Trophoblast cell (in vitro differentiated cells and primary cell): Measurements from ENCODE around the gene BANK1.

ENCODE experiments used
- DNase-seq, 2 donors: peaks; one replicate each; pipeline ENCODE4 v3.0.0-alpha.2; 2016
- H2AFZ ChIP-seq: 2 replicates; pipeline ENCODE4 v1.6.1; 2013; ENCODE audit warnings: low read length, moderate library complexity, mild to moderate bottlenecking; ENCODE audit not compliant: insufficient read depth, poor library complexity
- H2AK5ac ChIP-seq: 2 replicates; pipeline ENCODE4 v1.6.1; 2013; ENCODE audit warnings: mild to moderate bottlenecking, low read length
- H2BK120ac ChIP-seq: 2 replicates; pipeline ENCODE4 v1.6.1; 2013; ENCODE audit warnings: low read length, mild to moderate bottlenecking, moderate library complexity; ENCODE audit not compliant: insufficient read depth, poor library complexity
- H2BK12ac ChIP-seq: 2 replicates; pipeline ENCODE4 v1.6.1; 2013; ENCODE audit warnings: mild to moderate bottlenecking, low read length, moderate library complexity
- H2BK5ac ChIP-seq: 2 replicates; pipeline ENCODE4 v1.6.1; 2013; ENCODE audit warnings: low read length, low read depth, moderate library complexity, mild to moderate bottlenecking; ENCODE audit not compliant: poor library complexity
- H3K14ac ChIP-seq: 2 replicates; pipeline ENCODE4 v1.6.1; 2013; ENCODE audit warnings: mild to moderate bottlenecking, low read length
- H3K18ac ChIP-seq: 2 replicates; pipeline ENCODE4 v1.6.1; 2013; ENCODE audit warnings: mild to moderate bottlenecking, low read length
- H3K23ac ChIP-seq: 2 replicates; pipeline ENCODE4 v1.6.1; 2013; ENCODE audit warnings: low read length
- H3K27ac ChIP-seq: 2 replicates; pipeline ENCODE4 v1.5.1; 2013; ENCODE audit warnings: low read depth, mild to moderate bottlenecking, inconsistent platforms, low read length, moderate library complexity
- H3K27me3 ChIP-seq: 2 replicates; pipeline ENCODE4 v1.6.1; 2013; ENCODE audit warnings: inconsistent platforms, mild to moderate bottlenecking, low read length, moderate library complexity; ENCODE audit not compliant: insufficient read depth
- H3K36me3 ChIP-seq, 2 experiments: 1 replicate in 1 of 2; 2 replicates in 1 of 2; pipeline ENCODE4 v1.6.1; 2013; ENCODE audit warnings: low read length in 2 of 2, mild to moderate bottlenecking in 2 of 2, moderate library complexity in 1 of 2; ENCODE audit not compliant: insufficient read depth in 2 of 2, control insufficient read depth in 1 of 2
- H3K4ac ChIP-seq: 2 replicates; pipeline ENCODE4 v1.6.1; 2013; ENCODE audit warnings: low read depth, mild to moderate bottlenecking, low read length, moderate library complexity
- H3K4me1 ChIP-seq, 2 experiments: 1 replicate in 1 of 2; 2 replicates in 1 of 2; pipeline ENCODE4 v1.6.1; 2013; ENCODE audit warnings: low read length in 2 of 2, mild to moderate bottlenecking in 2 of 2, moderate library complexity in 1 of 2; ENCODE audit not compliant: insufficient read depth in 2 of 2, control insufficient read depth in 1 of 2
- H3K4me2 ChIP-seq: 2 replicates; pipeline ENCODE4 v1.6.1; 2013; ENCODE audit warnings: inconsistent platforms, mild to moderate bottlenecking, low read length, moderate library complexity
- H3K4me3 ChIP-seq: 2 replicates; pipeline ENCODE4 v1.5.1; 2013; ENCODE audit warnings: mild to moderate bottlenecking, low read depth, low read length, inconsistent platforms
- H3K79me1 ChIP-seq: one replicate; pipeline ENCODE4 v1.6.1; 2013; ENCODE audit warnings: low read length
- H3K79me2 ChIP-seq: 2 replicates; pipeline ENCODE4 v1.6.1; 2013; ENCODE audit warnings: low read length, mild to moderate bottlenecking; ENCODE audit not compliant: control insufficient read depth, insufficient read depth, poor library complexity
- H3K9ac ChIP-seq: 2 replicates; pipeline ENCODE4 v1.6.1; 2013; ENCODE audit warnings: mild to moderate bottlenecking, low read length
- H3K9me3 ChIP-seq: 2 replicates; pipeline ENCODE4 v1.6.1; 2013; ENCODE audit warnings: low read depth, mild to moderate bottlenecking, control low read depth, inconsistent platforms, low read length; ENCODE audit not compliant: insufficient read depth
- H4K12ac ChIP-seq: 2 replicates; pipeline ENCODE4 v1.6.1; 2013; ENCODE audit warnings: low read depth, mild to moderate bottlenecking, low read length, moderate library complexity
- H4K8ac ChIP-seq: 2 replicates; pipeline ENCODE4 v1.6.1; 2013; ENCODE audit warnings: low read depth, mild to moderate bottlenecking, low read length, moderate library complexity
- H4K91ac ChIP-seq: one replicate; pipeline ENCODE4 v1.6.1; 2013; ENCODE audit warnings: low read depth, mild to moderate bottlenecking, low read length, moderate library complexity
- WGBS: extraction: QIAGEN DNeasy Blood & Tissue Kit; methylation state at CpG from one replicate; pipeline ENCODE4 v1.1.7; 2013; ENCODE audit warnings: missing lambda C conversion rate; ENCODE audit not compliant: insufficient read length, insufficient coverage; ENCODE audit errors: extremely low coverage; 5-methylcytosine and 5-hydroxymethylcytosine counted together

The BANK1 gene

GRCh38 chr4:102031406-102031805, 240.9 kb downstream of the BANK1 start:
- H4K91ac ChIP-seq: no peak overlapping the region
- no CpG with 5 or more reads among the region's 2 CpGs for WGBS
- H3K79me1 ChIP-seq: no peaks in the 10 kb centered on the region
- no peaks in the 10 kb centered on the region for H3K27me3 ChIP-seq
- H4K12ac ChIP-seq: no peak overlapping the region
- H3K79me2 ChIP-seq: no peaks in the 10 kb centered on the region
- H3K9me3 ChIP-seq: no peaks in the 10 kb centered on the region
- H3K36me3 ChIP-seq: no peaks in the 10 kb centered on the region
- H3K9ac ChIP-seq: no peak overlapping the region
- no peak overlapping the region for H3K27ac ChIP-seq
- no peak overlapping the region for H3K18ac ChIP-seq
- no peak overlapping the region for H3K23ac ChIP-seq
- H2AK5ac ChIP-seq: no peak overlapping the region
- H3K4me3 ChIP-seq: no peak overlapping the region
- DNase-seq: no peak
- H2BK5ac ChIP-seq: no peak overlapping the region
- no peak overlapping the region for H2AFZ ChIP-seq
- H2BK120ac ChIP-seq: no peak overlapping the region
- no peak overlapping the region for H3K4me2 ChIP-seq
- no peak overlapping the region for H3K14ac ChIP-seq
- no peak overlapping the region for H2BK12ac ChIP-seq
- no peak overlapping the region for H3K4ac ChIP-seq
- no peaks in the 10 kb centered on the region for H3K4me1 ChIP-seq
- no peak overlapping the region for H4K8ac ChIP-seq

GRCh38 chr4:102036016-102036415, 245.5 kb downstream of the BANK1 start:
- H3K4ac ChIP-seq: no peak overlapping the region
- H3K4me3 ChIP-seq: no peak overlapping the region
- no peaks in the 10 kb centered on the region for H3K79me1 ChIP-seq
- no peak overlapping the region for H4K8ac ChIP-seq
- H2AK5ac ChIP-seq: no peak overlapping the region
- H3K9me3 ChIP-seq: no peaks in the 10 kb centered on the region
- no peak overlapping the region for H4K12ac ChIP-seq
- no peak overlapping the region for H3K18ac ChIP-seq
- no peaks in the 10 kb centered on the region for H3K79me2 ChIP-seq
- no peak overlapping the region for H2BK120ac ChIP-seq
- H3K4me1 ChIP-seq: no peaks in the 10 kb centered on the region
- H2BK5ac ChIP-seq: no peak overlapping the region
- H2AFZ ChIP-seq: no peak overlapping the region
- no CpG with 5 or more reads among the region's 1 CpG for WGBS
- H4K91ac ChIP-seq: no peak overlapping the region
- DNase-seq: no peak
- H3K27ac ChIP-seq: no peak overlapping the region
- no peak overlapping the region for H3K23ac ChIP-seq
- H2BK12ac ChIP-seq: no peak overlapping the region
- no peak overlapping the region for H3K4me2 ChIP-seq
- no peaks in the 10 kb centered on the region for H3K36me3 ChIP-seq
- no peak overlapping the region for H3K9ac ChIP-seq
- no peak overlapping the region for H3K14ac ChIP-seq
- H3K27me3 ChIP-seq: no peaks in the 10 kb centered on the region

- DNase-seq: peak in 1 of 2 donors; percentile 8
- Histone ChIP-seq H3K14ac (no peak overlapping the region), H3K27ac (no peak overlapping the region), H2AK5ac (no peak overlapping the region), H3K23ac (no peak overlapping the region), H2BK5ac (no peak overlapping the region), H3K79me2 (no peaks in the 10 kb centered on the region), H3K9me3 (no peaks in the 10 kb centered on the region), H3K9ac (no peak overlapping the region), H4K8ac (no peak overlapping the region), H3K18ac (no peak overlapping the region), H2BK12ac (no peak overlapping the region), H3K4ac (no peak overlapping the region), H4K12ac (no peak overlapping the region), H3K4me3 (no peak overlapping the region), H2AFZ (no peak overlapping the region), H3K79me1 (no peaks in the 10 kb centered on the region), H3K36me3 (no peaks in the 10 kb centered on the region), H4K91ac (no peak overlapping the region), H3K4me1 (no peaks in the 10 kb centered on the region), H3K27me3 (no peaks in the 10 kb centered on the region), H2BK120ac (no peak overlapping the region), H3K4me2 (no peak overlapping the region)
- WGBS: no CpG with 5 or more reads among the region's 5 CpGs
Observed at GRCh38 chr4:102036619-102037376, 246.3 kb downstream of the BANK1 start.

- H2AK5ac ChIP-seq: no peak overlapping the region
- DNase-seq: no peak
- no peaks in the 10 kb centered on the region for H3K79me1 ChIP-seq
- H3K4me2 ChIP-seq: no peak overlapping the region
- no peak overlapping the region for H3K4me3 ChIP-seq
- H3K18ac ChIP-seq: no peak overlapping the region
- H3K23ac ChIP-seq: no peak overlapping the region
- no peaks in the 10 kb centered on the region for H3K79me2 ChIP-seq
- no peak overlapping the region for H4K8ac ChIP-seq
- no peak overlapping the region for H3K27ac ChIP-seq
- no peak overlapping the region for H3K9ac ChIP-seq
- no peak overlapping the region for H3K4ac ChIP-seq
- H2BK120ac ChIP-seq: no peak overlapping the region
- no peak overlapping the region for H4K91ac ChIP-seq
- H3K9me3 ChIP-seq: no peaks in the 10 kb centered on the region
- H3K4me1 ChIP-seq: no peaks in the 10 kb centered on the region
- H3K36me3 ChIP-seq: no peaks in the 10 kb centered on the region
- no peak overlapping the region for H2BK12ac ChIP-seq
- no peak overlapping the region for H3K14ac ChIP-seq
- no peaks in the 10 kb centered on the region for H3K27me3 ChIP-seq
- H4K12ac ChIP-seq: no peak overlapping the region
- no peak overlapping the region for H2BK5ac ChIP-seq
- no CpG with 5 or more reads among the region's 2 CpGs for WGBS
- H2AFZ ChIP-seq: no peak overlapping the region
Observed at GRCh38 chr4:102037566-102037965, 247.0 kb downstream of the BANK1 start.
